HG03097 (cell line): ENCODE measurements around the gene C14orf39.
"Not testable (repeated sequence)": the region's sequence is repeated elsewhere in the genome, so short reads cannot be mapped to it uniquely, and the experiment has no call there.

Source experiments
- ATAC-seq: cut with Tn5 transposase; IDR thresholded peaks from one replicate; pipeline ENCODE4 v1.9.1; 2021; ENCODE audit not compliant: unreplicated experiment, low FRiP score

Gene C14orf39

DNA sequence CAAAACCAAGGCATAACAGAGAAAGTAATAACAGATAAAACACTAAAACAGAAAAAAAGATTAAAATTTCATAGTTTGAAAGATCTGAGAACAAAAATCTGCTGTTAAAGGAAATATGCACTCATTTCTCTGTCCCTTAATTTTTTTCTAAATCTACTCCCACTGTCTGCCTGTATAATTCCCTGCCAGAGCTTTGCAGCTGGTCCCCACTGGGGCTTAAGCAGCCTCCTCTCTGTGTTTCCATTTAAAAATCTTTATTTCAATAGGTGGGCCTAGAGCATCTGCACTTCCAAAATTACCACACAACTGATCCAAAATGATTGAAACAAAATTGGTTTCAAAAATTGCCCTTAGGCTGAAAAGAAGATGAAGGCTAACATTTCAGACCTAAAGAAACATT lies 16.7 kb upstream of the C14orf39 start:
- ATAC-seq = no peak

- no peak for ATAC-seq
Observed at GRCh38 chr14:60495946-60496345, 10.1 kb upstream of the C14orf39 start.

DNA sequence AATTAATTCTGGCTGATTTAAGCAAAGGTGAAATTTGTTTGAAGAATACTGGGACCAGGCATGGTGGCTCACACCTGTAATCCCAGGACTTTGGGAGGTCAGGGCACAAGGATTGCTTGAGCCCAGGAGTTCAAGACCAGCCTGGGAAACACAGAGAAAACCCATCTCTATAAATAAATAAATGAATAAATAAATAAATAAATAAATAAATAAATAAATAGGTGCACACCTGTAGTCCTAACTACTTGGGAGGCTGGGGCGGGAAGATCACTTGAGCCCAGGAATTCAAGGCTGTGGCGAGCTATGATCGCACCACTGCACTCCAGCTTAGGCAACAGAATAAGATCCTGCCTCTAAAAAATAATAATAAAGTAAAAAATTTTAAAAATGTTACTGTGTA lies 4.4 kb upstream of the C14orf39 start:
- no peak for ATAC-seq

GRCh38 chr14:60488175-60488574 lies 2.3 kb upstream of the C14orf39 start:
- no peak for ATAC-seq

DNA sequence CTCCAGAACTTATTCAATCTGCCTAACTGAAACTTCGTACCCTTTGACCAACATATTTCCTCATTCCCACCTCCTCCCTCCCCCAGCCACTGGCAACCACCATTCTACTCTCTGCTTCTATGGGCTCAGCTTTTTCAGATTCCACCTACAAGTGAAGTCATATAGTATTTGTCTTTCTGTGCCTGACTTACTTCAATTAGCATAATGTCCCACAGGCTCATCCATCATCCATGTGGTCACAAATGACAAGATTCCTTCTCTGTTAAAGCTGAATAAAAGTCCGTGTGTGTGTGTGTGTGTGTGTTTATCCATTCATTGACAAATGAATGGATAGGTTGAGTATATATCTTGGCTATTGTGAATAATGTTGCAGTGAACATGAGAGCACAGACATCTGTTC lies 1.3 kb upstream of the C14orf39 start:
- ATAC-seq = no peak

DNA sequence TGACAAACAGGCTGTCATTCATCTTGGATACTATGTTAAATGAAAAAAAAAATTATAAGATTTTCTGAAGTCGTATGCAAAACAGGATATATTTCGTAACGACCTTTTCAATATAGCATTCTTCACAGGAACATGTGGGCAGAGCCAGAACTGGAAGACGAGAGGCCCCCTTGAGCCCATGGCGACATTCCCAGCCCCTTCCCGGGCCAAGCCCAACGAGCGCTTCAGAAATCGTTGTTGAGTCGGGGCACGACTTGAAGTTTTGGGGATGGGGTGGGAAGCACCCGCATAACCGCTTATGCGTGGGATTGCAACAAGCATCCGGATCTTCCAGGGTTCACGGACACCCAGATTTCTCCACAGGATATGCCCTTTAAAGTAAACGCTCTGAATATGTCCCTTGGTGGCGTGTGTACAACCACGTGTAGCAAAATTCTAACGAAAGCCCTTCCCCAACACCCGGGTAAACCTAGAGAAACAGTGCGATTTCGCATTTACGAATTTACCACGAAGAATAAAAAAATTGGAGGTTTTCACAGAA lies 736 bp downstream of the C14orf39 start:
- ATAC-seq = no peak

DNA sequence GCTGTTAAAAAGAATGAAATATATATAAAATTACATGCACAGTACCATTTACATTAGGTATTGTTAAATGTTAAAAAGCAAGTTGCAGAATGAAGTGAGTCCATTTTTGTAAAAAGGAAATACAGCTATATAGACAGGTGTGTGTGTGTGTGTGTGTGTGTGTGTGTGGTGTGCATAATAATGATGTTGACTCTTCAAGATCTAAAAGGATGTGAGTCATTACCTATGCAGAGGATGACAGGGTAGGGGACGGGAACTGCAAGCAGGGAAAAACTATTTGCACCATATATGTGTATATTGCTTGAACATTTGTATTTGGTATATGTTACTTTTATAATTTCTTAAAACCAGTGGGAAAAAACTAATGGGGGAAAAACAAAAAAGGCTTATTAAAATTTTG lies 3.1 kb downstream of the C14orf39 start:
- ATAC-seq = no peak

GRCh38 chr14:60480248-60480647 lies 5.6 kb downstream of the C14orf39 start:
- ATAC-seq = not testable (repeated sequence)

DNA sequence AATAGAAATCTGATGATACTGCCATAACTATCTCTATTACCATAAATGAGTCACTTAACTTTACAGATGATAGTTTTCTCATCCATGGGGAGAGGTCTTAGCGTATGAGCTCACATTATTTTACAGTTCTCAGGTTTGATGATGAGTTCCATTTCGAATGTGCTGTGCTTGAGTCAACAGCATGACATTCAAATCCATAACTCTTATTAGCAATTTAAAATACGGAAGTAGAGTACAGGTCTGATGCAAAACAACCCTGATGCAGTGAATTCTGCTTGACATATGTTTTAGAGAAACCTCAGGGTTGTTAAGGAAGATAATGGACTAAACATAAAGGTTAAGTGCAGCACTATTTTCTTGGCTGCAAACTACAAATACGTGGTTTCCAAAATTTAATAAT lies 30.0 kb downstream of the C14orf39 start:
- ATAC-seq = no peak

DNA sequence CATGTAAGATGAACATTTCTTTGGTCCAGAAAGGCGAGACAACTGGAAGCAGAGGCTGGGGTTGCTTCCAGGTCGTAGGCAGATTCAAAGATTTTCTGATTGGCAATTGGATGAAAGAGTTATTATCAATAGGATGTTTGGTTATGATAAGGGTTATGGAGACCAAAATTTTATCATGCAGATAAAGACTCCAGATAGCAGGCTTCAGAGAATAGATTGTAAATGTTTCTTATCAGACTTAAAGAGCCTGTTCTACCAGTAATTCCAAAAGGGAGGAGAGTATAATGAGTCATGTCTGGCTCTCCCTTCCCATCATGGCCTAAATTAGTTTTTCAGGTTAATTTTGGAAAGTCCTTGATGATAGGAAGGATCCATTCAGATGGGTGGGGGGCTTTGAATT lies 55.6 kb downstream of the C14orf39 start:
- no peak for ATAC-seq

DNA sequence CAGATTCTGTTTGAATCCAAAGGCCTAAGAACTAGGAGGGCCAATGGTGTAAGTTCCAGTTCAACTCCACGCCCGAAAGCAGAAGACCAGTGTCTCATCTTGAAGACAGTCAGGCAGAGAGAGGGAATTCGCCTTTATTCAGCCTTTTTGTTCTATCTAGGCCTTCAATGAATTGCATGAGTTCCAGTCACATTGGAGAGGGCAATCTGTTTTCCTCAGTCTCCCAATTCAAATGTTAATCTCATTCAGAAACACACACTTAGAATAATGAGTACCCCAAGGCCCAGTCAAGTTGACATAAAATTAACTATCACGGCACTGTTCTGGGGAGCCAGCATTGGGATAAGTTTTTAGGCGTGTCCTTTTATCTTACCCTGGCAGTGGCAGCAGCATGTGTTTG lies 65.8 kb downstream of the C14orf39 start:
- ATAC-seq = no peak

- not testable (repeated sequence) for ATAC-seq
Observed at GRCh38 chr14:60397550-60397949, 88.3 kb downstream of the C14orf39 start.

GRCh38 chr14:60396718-60397343 lies 89.0 kb downstream of the C14orf39 start:
- ATAC-seq = no peak
